Activated B cell treated with CpG ODN at 0.5 μM for 24 hours (primary cell): ENCODE data around the gene SLC25A46. TPM values are rescaled to one million over a fixed set of nuclear protein-coding genes. Genes with fewer than 3 reads are reported as not detected.
"Not testable (repeated sequence)": the region's sequence is repeated elsewhere in the genome, so short reads cannot be mapped to it uniquely, and the experiment has no call there.

Experiments
- ATAC-seq: fragments of 200-7000 bp; cut with Tn5 transposase; one replicate; pipeline ENCODE4 v1.10.0; 2021; ENCODE audit warnings: low read depth, mild to moderate bottlenecking, moderate library complexity
- CTCF ChIA-PET: fragments of 350-600 bp; sonication (Branson Sonifier 250); formaldehyde crosslinking; loops from one replicate; lab custom pipeline; 2021; ENCODE audit warnings: antibody characterized with exemption; lab: Charles Lee
- POLR2A ChIA-PET: fragments of 350-600 bp; sonication (Branson Sonifier 250); formaldehyde crosslinking; loops from one replicate; lab custom pipeline; 2021; ENCODE audit warnings: antibody characterized with exemption; lab: Charles Lee
- DNase-seq: peaks from one replicate; pipeline ENCODE4 v3.0.0; 2022
- H3K27ac Mint-ChIP-seq: one replicate; pipeline ENCODE4 v1.8.0; 2020; ENCODE audit warnings: mixed read lengths
- H3K27me3 Mint-ChIP-seq: one replicate; pipeline ENCODE4 v1.8.0; 2021; ENCODE audit warnings: mixed read lengths
- H3K36me3 Mint-ChIP-seq: one replicate; pipeline ENCODE4 v1.8.0; 2021; ENCODE audit warnings: low read depth, mixed read lengths
- H3K4me1 Mint-ChIP-seq: one replicate; pipeline ENCODE4 v1.8.0; 2021; ENCODE audit warnings: mixed read lengths
- H3K4me3 Mint-ChIP-seq: one replicate; pipeline ENCODE4 v1.8.0; 2020; ENCODE audit warnings: mild to moderate bottlenecking, mixed read lengths
- H3K9me3 Mint-ChIP-seq: one replicate; pipeline ENCODE4 v1.8.0; 2020; ENCODE audit warnings: mixed read lengths
- CTCF ChIP-seq: fragments of 200-600 bp; IDR thresholded peaks from one replicate; pipeline ENCODE4 v1.8.0; 2022; ENCODE audit warnings: antibody characterized with exemption, mild to moderate bottlenecking
- intact Hi-C: fragments of 100-400 bp; cut with micrococcal nuclease; formaldehyde crosslinking; loops from one replicate; pipeline ENCODE4 v1.15.1; 2024
- total RNA-seq: library from RNA; stranded (reverse); gene quantifications from 2 replicates; pipeline ENCODE4 v1.2.3, GENCODE V29; 2022

Gene SLC25A46
- total RNA-seq: 39.9 and 42.2 TPM in 2 replicates

- DNase-seq (peak; percentile 79), ATAC-seq (peak; percentile 82)
- Mint-ChIP-seq H3K4me3 (peak within 1 kb of the TSS; percentile 97), H3K4me1 (peaks cover 21% of the 10 kb centered on the region), H3K27ac (peak within 1 kb of the TSS; percentile 96), H3K9me3 (no peaks in the 10 kb centered on the region), H3K27me3 (peaks cover 3% of the 10 kb centered on the region), H3K36me3 (peaks cover 12% of the 10 kb centered on the region)
- intact Hi-C loops: loop anchor here (1.0 to 5.0 kb wide), 10 partner anchors 13 to 1990 kb away; partner anchors contain the start of genes MAN2A1, STARD4, TMEM232 and WDR36
- ChIA-PET CTCF (interaction anchor here (2.0 kb wide), 1 partner anchor 17 kb away, joined by 6 read pairs; no protein-coding TSS in a partner anchor), POLR2A (interaction anchor here (0.7 to 2.5 kb wide), 9 partner anchors 13 to 1990 kb away, joined by 3 to 8 read pairs (median 5); partner anchors contain the start of genes MAN2A1, PJA2, STARD4 and TMEM232)
- TF ChIP-seq CTCF: no peak
Observed at GRCh38 chr5:110738812-110739651, at the start of gene SLC25A46. Gene SLC25A46, plus strand, starts transcription at chr5:110739007. Its CDS starts 113 bp downstream, at chr5:110739120.

GRCh38 chr5:110690587-110690986 lies 48.2 kb upstream of the SLC25A46 start:
- H3K36me3 Mint-ChIP-seq, H3K4me1 Mint-ChIP-seq, ATAC-seq, POLR2A ChIA-PET, H3K9me3 Mint-ChIP-seq, H3K4me3 Mint-ChIP-seq, intact Hi-C loops, H3K27ac Mint-ChIP-seq, CTCF ChIA-PET, DNase-seq, H3K27me3 Mint-ChIP-seq: not testable (repeated sequence)

DNA sequence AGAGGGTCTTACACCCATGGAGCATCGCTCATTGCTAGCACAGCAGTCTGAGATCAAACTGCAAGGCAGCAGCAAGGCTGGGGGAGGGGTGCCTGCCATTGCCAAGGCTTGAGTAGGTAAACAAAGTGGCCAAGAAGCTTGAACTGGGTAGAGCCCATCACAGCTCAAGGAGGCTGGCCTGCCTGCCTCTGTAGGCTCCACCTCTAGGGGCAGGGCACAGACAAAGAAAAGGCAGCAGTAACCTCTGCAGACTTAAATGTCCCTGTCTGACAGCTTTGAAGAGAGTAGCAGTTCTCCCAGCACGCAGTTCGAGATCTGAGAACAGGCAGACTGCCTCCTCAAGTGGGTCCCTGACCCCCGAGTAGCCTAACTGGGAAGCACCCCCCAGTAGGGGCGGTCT lies 46.1 kb upstream of the SLC25A46 start:
- H3K9me3 Mint-ChIP-seq, H3K36me3 Mint-ChIP-seq, H3K27ac Mint-ChIP-seq, intact Hi-C loops, POLR2A ChIA-PET, DNase-seq, H3K4me1 Mint-ChIP-seq, H3K4me3 Mint-ChIP-seq, ATAC-seq, H3K27me3 Mint-ChIP-seq, CTCF ChIA-PET: not testable (repeated sequence)

GRCh38 chr5:110702300-110702699 lies 36.5 kb upstream of the SLC25A46 start:
- no peaks in the 10 kb centered on the region for H3K27me3 Mint-ChIP-seq
- H3K36me3 Mint-ChIP-seq: no peaks in the 10 kb centered on the region
- TF ChIP-seq CTCF: no peak
- H3K27ac Mint-ChIP-seq: no peak overlapping the region
- ATAC-seq: no peak
- no peak for DNase-seq
- CTCF ChIA-PET: no interaction called here
- POLR2A ChIA-PET: no interaction called here
- no peaks in the 10 kb centered on the region for H3K9me3 Mint-ChIP-seq
- intact Hi-C loops: no loop called here
- no peaks in the 10 kb centered on the region for H3K4me1 Mint-ChIP-seq
- H3K4me3 Mint-ChIP-seq: no peak overlapping the region

DNA sequence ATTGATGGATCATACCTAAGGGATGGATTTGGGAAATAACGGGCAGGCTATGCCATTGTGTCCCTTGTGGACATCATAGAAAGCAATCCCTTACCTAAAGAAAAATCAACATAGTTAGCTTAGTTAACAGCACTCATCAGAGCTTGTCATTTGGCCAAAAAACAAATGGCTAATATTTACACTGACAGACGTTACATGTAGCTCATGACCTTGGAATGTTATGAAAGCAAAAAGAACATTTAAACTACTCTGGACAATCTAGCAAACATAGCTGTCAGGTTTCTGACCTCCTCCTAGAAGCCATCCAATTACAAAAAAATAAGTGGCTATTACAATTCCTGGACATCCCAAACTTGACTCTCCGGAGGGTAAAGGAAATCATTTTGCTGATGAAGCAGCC lies 36.1 kb upstream of the SLC25A46 start:
- no peak for ATAC-seq
- no peak overlapping the region for H3K27ac Mint-ChIP-seq
- POLR2A ChIA-PET: no interaction called here
- CTCF ChIA-PET: no interaction called here
- no peaks in the 10 kb centered on the region for H3K36me3 Mint-ChIP-seq
- no peaks in the 10 kb centered on the region for H3K4me1 Mint-ChIP-seq
- H3K4me3 Mint-ChIP-seq: no peak overlapping the region
- no peak for DNase-seq
- H3K27me3 Mint-ChIP-seq: no peaks in the 10 kb centered on the region
- no peaks in the 10 kb centered on the region for H3K9me3 Mint-ChIP-seq
- TF ChIP-seq CTCF: no peak
- intact Hi-C loops: no loop called here

GRCh38 chr5:110703481-110703880 lies 35.3 kb upstream of the SLC25A46 start:
- no peak for TF ChIP-seq CTCF
- no peak for DNase-seq
- Mint-ChIP-seq H3K9me3 (no peaks in the 10 kb centered on the region), H3K36me3 (no peaks in the 10 kb centered on the region), H3K4me3 (no peak overlapping the region), H3K4me1 (no peaks in the 10 kb centered on the region), H3K27ac (no peak overlapping the region), H3K27me3 (no peaks in the 10 kb centered on the region)
- intact Hi-C loops: no loop called here
- CTCF ChIA-PET: no interaction called here
- no peak for ATAC-seq
- POLR2A ChIA-PET: no interaction called here
